Psoas muscle (tissue), 8 donors: ENCODE results near the gene EDIL3. TPM values are rescaled to one million over a fixed set of nuclear protein-coding genes. Genes with fewer than 3 reads are reported as not detected.
"Not testable (repeated sequence)": the region's sequence is repeated elsewhere in the genome, so short reads cannot be mapped to it uniquely, and the experiment has no call there.

Experiments
- ATAC-seq, 4 donors: fragments of 200-7000 bp; cut with Tn5 transposase; one replicate each; pipeline ENCODE4 v1.9.1; 2020; ENCODE audit warnings: moderate library complexity in 3 of 4, mild to moderate bottlenecking in 2 of 4
- DNase-seq, 2 donors: peaks; one replicate each; pipeline ENCODE4 v3.0.0-alpha.2; 2020
- H3K27ac ChIP-seq: fragments of 200-600 bp; one replicate; pipeline ENCODE4 v1.8.0; 2022
- H3K27me3 ChIP-seq, 3 donors: fragments of 200-600 bp in 1 of 3; one replicate each; pipeline versions ENCODE4 v1.6.1 to v1.8.0; 2013 to 2022; ENCODE audit warnings: low read length in 2 of 3, mild to moderate bottlenecking in 2 of 3, moderate library complexity in 1 of 3; ENCODE audit not compliant: insufficient read depth in 3 of 3
- H3K36me3 ChIP-seq, 2 donors: fragments of 200-600 bp in 1 of 2; one replicate each; pipeline versions ENCODE4 v1.6.1 to v1.8.0; 2013 to 2022; ENCODE audit warnings: low read depth in 1 of 2, mild to moderate bottlenecking in 1 of 2, moderate library complexity in 1 of 2; ENCODE audit not compliant: insufficient read depth in 1 of 2
- H3K4me1 ChIP-seq: fragments of 200-600 bp; one replicate; pipeline ENCODE4 v1.8.0; 2022
- H3K4me3 ChIP-seq: fragments of 200-600 bp; one replicate; pipeline ENCODE4 v1.8.0; 2022; ENCODE audit warnings: mild to moderate bottlenecking
- H3K9me3 ChIP-seq: fragments of 200-600 bp; one replicate; pipeline ENCODE4 v1.8.0; 2022
- WGBS, 3 donors: extraction: QIAGEN DNeasy Blood & Tissue Kit; methylation state at CpG; one replicate each; pipeline versions ENCODE4 v1.1.6 to v1.1.7; 2013; 5-methylcytosine and 5-hydroxymethylcytosine counted together
- intact Hi-C, 2 donors: fragments of 100-400 bp; cut with DNase I; formaldehyde crosslinking; loops; one replicate each; pipeline versions ENCODE4 v1.11.0 to v1.14.2; 2022
- polyA plus RNA-seq, 3 donors: library from polyadenylated mRNA; stranded (reverse); fragments of 200-250 nt; gene quantifications; one replicate each; pipeline ENCODE4 v1.2.3, GENCODE V29; 2013
- total RNA-seq, 4 donors: library from RNA; stranded (reverse); fragmentation: NEBNext Ultra II Directional in 2 of 4; extraction: Animal tissue kit (Norgen Biotek cat#: 25700) in 2 of 4; gene quantifications; one replicate each; pipeline versions ENCODE4 v1.2.1 to v1.2.4, GENCODE V29; 2021 to 2023
- TF ChIP-seq, protein P1 (sequence below): fragments of 200-600 bp; IDR thresholded peaks from one replicate; pipeline ENCODE4 v1.8.0; 2022; ENCODE audit warnings: antibody characterized with exemption
- donor health status: healthy with polysubstance abuse.
- donor health status: DM: no; HTN: no; CAD: no; lungs with moderate emphysema.
- donor health status: Bipolar disorder and iron deficiency.
- donor health status: healthy.
- donor health status: DM: yes; HTN: yes; CAD: no.
- donor health status: DM: no; HTN: no; CAD: no.
- donor health status: DM: no; HTN: no; CAD: no.
- donor health status: DM: yes; HTN: yes; CAD: no.

The EDIL3 gene
- total and polyA plus RNA-seq, 7 donors: 0.11 to 0.91 (median 0.34) TPM

DNA sequence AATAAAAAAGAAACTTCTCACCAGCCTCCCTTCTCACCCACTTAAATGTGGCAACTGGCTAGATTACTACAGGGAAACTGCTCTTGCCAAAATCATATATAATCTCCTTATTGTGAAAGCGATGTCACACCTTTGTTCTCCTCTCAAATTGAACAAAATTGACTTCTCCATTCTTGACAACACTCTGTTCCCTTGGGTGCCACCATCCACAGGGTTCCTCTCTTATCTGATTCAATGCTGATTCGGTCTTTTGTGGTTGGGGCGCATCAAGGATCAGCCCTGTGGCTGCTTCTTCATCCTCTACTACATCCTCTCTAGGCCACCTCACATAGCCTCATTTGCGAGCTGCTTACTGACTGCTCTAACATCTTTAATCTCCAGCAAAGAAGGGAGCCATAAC lies 86.1 kb downstream of the EDIL3 start:
- Histone ChIP-seq H3K9me3 (no peaks in the 10 kb centered on the region), H3K27me3 (no peaks in the 10 kb centered on the region), H3K4me1 (no peaks in the 10 kb centered on the region), H3K27ac (no peak overlapping the region), H3K36me3 (no peaks in the 10 kb centered on the region), H3K4me3 (no peak overlapping the region)
- TF ChIP-seq, protein P1, sequence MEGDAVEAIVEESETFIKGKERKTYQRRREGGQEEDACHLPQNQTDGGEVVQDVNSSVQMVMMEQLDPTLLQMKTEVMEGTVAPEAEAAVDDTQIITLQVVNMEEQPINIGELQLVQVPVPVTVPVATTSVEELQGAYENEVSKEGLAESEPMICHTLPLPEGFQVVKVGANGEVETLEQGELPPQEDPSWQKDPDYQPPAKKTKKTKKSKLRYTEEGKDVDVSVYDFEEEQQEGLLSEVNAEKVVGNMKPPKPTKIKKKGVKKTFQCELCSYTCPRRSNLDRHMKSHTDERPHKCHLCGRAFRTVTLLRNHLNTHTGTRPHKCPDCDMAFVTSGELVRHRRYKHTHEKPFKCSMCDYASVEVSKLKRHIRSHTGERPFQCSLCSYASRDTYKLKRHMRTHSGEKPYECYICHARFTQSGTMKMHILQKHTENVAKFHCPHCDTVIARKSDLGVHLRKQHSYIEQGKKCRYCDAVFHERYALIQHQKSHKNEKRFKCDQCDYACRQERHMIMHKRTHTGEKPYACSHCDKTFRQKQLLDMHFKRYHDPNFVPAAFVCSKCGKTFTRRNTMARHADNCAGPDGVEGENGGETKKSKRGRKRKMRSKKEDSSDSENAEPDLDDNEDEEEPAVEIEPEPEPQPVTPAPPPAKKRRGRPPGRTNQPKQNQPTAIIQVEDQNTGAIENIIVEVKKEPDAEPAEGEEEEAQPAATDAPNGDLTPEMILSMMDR: no peak
- 92 to 93% (median 92%) methylated on average over 4 of the region's 4 CpGs for WGBS, 3 donors
- intact Hi-C loops: no loop called here
- no peak for DNase-seq
- no peak for ATAC-seq

DNA sequence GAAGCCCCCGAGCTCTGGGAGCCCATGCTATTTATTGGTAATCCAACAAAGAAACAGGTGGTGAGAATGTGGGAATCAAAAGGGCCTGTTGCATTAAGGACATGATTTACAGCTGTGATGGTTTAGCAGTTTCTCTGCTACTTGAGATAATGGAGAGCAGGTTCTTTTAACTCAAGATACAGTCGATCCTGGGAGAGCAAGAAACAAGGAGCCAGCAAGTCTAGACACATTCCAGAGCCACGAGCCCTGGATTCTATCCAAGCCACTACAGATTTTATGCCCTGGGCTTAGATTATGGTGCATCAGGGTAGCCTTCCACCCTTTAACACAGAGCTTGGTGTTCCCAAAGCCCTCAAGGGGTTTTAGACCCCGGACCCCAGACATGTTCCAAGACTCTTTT lies 87.0 kb downstream of the EDIL3 start:
- H3K27me3 ChIP-seq, DNase-seq, ATAC-seq, H3K4me3 ChIP-seq, intact Hi-C loops, H3K36me3 ChIP-seq, H3K9me3 ChIP-seq, H3K4me1 ChIP-seq, H3K27ac ChIP-seq: not testable (repeated sequence)
- 35 to 42% (median 38%) methylated on average over 4 of the region's 4 CpGs for WGBS, 3 donors

DNA sequence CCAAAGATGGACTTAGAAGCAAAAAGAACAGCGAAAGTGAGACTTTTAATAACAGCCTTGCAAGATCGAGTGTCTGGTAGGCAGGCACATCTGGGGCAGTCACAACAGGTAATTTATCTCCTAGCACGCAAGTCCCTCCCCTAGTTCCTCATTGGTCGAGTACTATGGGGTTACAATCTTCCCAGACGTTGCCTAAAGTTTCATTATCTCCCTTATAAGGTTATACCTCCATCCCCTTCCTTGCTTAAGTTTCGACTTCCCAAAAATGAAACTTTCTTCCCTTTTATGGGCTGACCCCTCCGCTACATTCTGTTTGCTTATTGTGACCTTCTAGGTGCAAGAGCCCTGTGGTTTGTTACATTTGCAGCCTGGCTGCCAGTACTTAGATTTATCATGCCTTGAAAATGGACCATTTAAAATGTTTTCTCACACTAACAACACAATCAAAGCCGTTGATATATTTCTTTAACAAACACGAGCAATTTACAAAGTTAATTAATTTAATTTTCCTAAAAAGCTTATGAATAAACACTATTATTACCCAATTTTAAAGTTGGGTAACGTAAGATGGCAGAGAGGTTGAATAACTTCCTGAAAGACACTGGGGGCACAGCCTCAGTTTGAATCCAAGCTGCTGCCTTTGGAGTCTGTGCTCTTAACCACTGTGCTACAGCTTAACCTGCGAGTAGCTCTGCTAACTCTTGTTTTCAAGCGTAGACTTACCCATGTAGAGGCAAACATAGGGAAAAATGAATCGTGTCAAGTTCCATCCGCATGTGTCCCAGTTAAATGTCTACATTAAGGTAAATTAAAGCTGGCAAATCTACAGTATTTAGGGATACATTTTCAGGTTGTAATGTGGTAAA lies 91.7 kb downstream of the EDIL3 start:
- Histone ChIP-seq H3K27me3 (no peaks in the 10 kb centered on the region), H3K36me3 (no peaks in the 10 kb centered on the region), H3K4me3 (no peak overlapping the region), H3K4me1 (no peaks in the 10 kb centered on the region), H3K9me3 (no peaks in the 10 kb centered on the region), H3K27ac (no peak overlapping the region)
- ATAC-seq (no peak), DNase-seq (no peak)
- TF ChIP-seq, protein P1: no peak
- intact Hi-C loops: no loop called here
- WGBS, 3 donors: 70 to 76% (median 74%) methylated on average over 14 of the region's 14 CpGs

DNA sequence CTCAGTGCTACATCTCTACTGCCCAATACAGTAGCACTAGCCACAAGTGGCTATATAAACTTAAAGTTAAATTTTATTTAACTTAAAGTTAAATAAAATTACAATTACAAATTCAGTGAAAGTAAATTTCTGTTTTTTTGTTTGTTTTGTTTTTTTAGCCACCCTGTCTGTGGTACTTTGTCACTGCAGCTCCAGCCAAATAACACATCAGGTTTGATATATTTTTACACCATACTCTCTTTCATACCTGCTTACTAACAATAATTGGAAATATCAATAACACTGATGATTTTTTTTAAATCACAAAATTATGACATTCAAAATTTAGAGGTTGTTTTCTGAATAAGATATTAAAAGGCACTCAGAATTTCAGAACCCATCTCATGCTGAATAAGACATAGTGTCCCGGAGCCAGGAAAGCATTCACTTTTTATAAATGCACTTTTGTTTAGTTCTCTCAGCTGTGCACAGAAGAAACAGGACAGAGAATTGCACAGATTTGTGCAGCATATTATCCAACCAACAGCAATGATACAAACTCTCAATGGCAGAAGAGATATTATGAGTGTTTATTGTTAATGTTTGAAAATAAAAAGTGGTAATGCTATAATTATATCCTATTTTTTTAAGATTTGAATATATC lies 92.6 kb downstream of the EDIL3 start:
- TF ChIP-seq, protein P1: no peak
- Histone ChIP-seq H3K4me1 (no peaks in the 10 kb centered on the region), H3K27me3 (no peaks in the 10 kb centered on the region), H3K27ac (no peak overlapping the region), H3K9me3 (no peaks in the 10 kb centered on the region), H3K36me3 (no peaks in the 10 kb centered on the region), H3K4me3 (no peak overlapping the region)
- no peak for DNase-seq
- no peak for ATAC-seq
- intact Hi-C loops: no loop called here
- WGBS, 3 donors: 33 to 67% (median 57%) methylated on average over 1 of the region's 1 CpG

DNA sequence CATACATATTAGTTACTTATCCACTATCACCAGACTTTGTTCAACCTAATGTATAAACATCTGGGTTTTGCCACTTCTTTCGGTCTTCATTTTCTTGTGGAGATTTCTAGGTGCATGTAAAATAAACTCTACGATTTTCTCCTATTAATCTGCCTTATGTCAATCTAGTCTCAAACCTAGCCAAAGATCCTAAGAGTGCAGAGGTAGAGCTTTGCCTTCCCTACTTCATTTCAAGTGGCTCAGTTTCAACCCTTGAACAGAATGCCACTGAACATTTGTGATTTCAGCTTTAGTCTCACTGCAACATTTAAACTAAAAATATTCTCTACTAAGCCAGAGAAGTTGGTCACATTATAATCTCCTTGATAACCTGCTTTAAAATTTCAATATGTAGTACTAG lies 94.0 kb downstream of the EDIL3 start:
- no peak for DNase-seq

More for the DNA sequence above, 94.0 kb downstream of the EDIL3 start:
- WGBS, 3 donors: 80 to 90% (median 82%) methylated on average over 2 of the region's 2 CpGs
- H3K4me3 ChIP-seq: no peak overlapping the region
- H3K27ac ChIP-seq: no peak overlapping the region
- TF ChIP-seq, protein P1: no peak
- no peaks in the 10 kb centered on the region for H3K36me3 ChIP-seq
- H3K27me3 ChIP-seq: no peaks in the 10 kb centered on the region
- intact Hi-C loops: no loop called here
- H3K4me1 ChIP-seq: no peaks in the 10 kb centered on the region
- no peaks in the 10 kb centered on the region for H3K9me3 ChIP-seq
- no peak for ATAC-seq
